OCI-LY1 (cell line): ENCODE measurements around the gene CDKAL1.

Experiments used
- H2AFZ ChIP-seq: fragments of 200-600 bp; sonication (generic), shearing (Covaris generic); 2 replicates; pipeline ENCODE4 v1.6.0; 2014; ENCODE audit warnings: antibody characterized with exemption, mild to moderate bottlenecking, low read length
- H3F3A ChIP-seq: fragments of 200-600 bp; sonication (generic), shearing (Covaris generic); 2 replicates; pipeline ENCODE4 v1.6.0; 2014; ENCODE audit warnings: mild to moderate bottlenecking, antibody characterized with exemption, low read length, moderate library complexity; ENCODE audit not compliant: insufficient read depth
- H3K27ac ChIP-seq: fragments of 200-600 bp; sonication (generic); 2 replicates; pipeline ENCODE4 v1.5.1; 2014; ENCODE audit warnings: low read length, mixed run types, mild to moderate bottlenecking, low read depth; ENCODE audit not compliant: poor library complexity, severe bottlenecking
- H3K27me3 ChIP-seq: fragments of 200-600 bp; sonication (generic); 2 replicates; pipeline ENCODE4 v1.6.0; 2014; ENCODE audit warnings: antibody characterized with exemption, mild to moderate bottlenecking, low read length, moderate library complexity; ENCODE audit not compliant: insufficient read depth
- H3K36me3 ChIP-seq: fragments of 200-600 bp; sonication (generic); 2 replicates; pipeline ENCODE4 v1.6.1; 2014; ENCODE audit warnings: mild to moderate bottlenecking, antibody characterized with exemption, low read length, moderate library complexity, mixed read lengths; ENCODE audit not compliant: insufficient read depth
- H3K4me1 ChIP-seq: fragments of 200-600 bp; sonication (generic); 2 replicates; pipeline ENCODE4 v1.5.1; 2014; ENCODE audit warnings: mild to moderate bottlenecking, low read length, moderate library complexity; ENCODE audit not compliant: insufficient read depth, severe bottlenecking
- H3K4me2 ChIP-seq: fragments of 200-600 bp; sonication (generic), shearing (Covaris generic); 2 replicates; pipeline ENCODE4 v1.6.1; 2014; ENCODE audit warnings: low read length
- H3K4me3 ChIP-seq: fragments of 200-600 bp; sonication (generic); 2 replicates; pipeline ENCODE4 v1.5.1; 2014; ENCODE audit warnings: low read length, low read depth, mild to moderate bottlenecking, mixed read lengths; ENCODE audit not compliant: poor library complexity, severe bottlenecking
- H3K79me2 ChIP-seq: fragments of 200-600 bp; shearing (Covaris generic); 2 replicates; pipeline ENCODE4 v1.6.1; 2016; ENCODE audit warnings: mixed run types, low read length, mixed read lengths; ENCODE audit not compliant: insufficient read depth
- H3K9ac ChIP-seq: fragments of 200-600 bp; sonication (generic), shearing (Covaris generic); 2 replicates; pipeline ENCODE4 v1.6.1; 2014; ENCODE audit warnings: mild to moderate bottlenecking, low read length, mixed read lengths
- H3K9me2 ChIP-seq: fragments of 200-600 bp; sonication (generic), shearing (Covaris generic); 2 replicates; pipeline ENCODE4 v1.6.1; 2014; ENCODE audit warnings: low read depth, mild to moderate bottlenecking, low read length, mixed read lengths
- H3K9me3 ChIP-seq: fragments of 200-600 bp; shearing (Covaris generic); 2 replicates; pipeline ENCODE4 v1.6.1; 2014; ENCODE audit warnings: low read length, mixed read lengths
- H4K20me1 ChIP-seq: fragments of 200-600 bp; sonication (generic), shearing (Covaris generic); 2 replicates; pipeline ENCODE4 v1.6.0; 2016; ENCODE audit warnings: mild to moderate bottlenecking, low read length; ENCODE audit not compliant: insufficient read depth
- CTCF ChIP-seq: fragments of 200-600 bp; sonication (generic), shearing (Covaris generic); IDR thresholded peaks from 2 replicates; pipeline ENCODE4 v1.5.1; 2017; ENCODE audit warnings: mild to moderate bottlenecking, antibody characterized with exemption, low read length, moderate library complexity, mixed read lengths
- EZH2 ChIP-seq: fragments of 200-600 bp; sonication (generic), shearing (Covaris generic); IDR thresholded peaks from 2 replicates; pipeline ENCODE4 v1.8.0; 2017; ENCODE audit warnings: borderline replicate concordance, mixed run types, mild to moderate bottlenecking, antibody characterized with exemption, low read length, moderate library complexity, mixed read lengths

Gene CDKAL1

DNA sequence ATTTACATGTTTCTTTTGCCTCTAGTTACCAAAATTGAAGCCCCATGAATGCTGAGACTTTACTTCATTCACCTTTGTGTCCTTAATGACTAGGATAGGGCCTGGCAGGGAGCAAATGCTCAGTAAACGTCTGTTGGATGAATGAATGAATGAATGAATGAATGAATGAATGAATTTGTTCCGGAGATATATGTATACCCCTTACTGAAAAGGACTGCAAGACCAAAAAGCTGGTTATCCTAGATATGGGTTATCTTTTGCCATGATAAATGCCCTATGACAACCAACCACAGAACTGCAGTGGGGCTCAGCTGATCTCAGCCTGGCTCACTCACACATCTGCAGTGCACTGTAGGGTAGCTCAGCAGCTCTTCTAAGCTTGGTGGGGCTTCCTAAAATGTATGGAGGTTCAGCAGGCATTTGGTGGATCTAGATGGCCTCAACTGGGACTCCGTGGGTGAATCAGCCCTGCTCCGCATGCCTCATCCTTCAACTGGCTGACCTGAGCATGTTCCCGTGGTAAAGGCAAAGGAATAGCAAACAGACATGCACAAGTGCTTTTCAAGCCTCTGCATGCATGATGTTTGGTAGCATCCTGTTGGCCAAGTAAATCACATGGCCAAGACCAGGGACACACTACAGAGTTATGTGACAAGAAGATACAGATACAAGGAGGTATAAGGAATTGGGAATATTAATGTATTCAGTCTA, 680.6 kb downstream of the CDKAL1 start:
- Histone ChIP-seq H4K20me1 (no peaks in the 10 kb centered on the region), H3K27ac (no peak overlapping the region), H3K79me2 (no peaks in the 10 kb centered on the region)

DNA sequence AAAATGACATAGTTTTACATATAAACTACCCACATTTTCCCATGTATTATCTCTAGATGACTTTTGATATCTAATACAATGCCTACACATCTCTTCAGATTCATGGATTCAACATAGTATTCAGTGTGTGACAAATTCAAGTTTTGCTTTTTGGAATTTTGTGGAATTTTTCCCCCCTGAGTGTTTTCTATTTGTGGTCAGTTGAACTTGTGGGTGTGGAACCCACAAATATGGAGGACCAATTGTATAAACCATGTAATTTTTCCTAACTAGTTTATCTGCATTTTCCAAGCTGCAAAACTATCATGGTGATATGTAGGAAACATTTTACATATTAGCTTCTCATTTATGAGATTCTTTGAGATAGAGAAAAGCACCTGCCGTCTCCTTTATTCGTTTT, 685.0 kb downstream of the CDKAL1 start:
- no peaks in the 10 kb centered on the region for H3K9me2 ChIP-seq
- H3K4me3 ChIP-seq: no peak overlapping the region
- H3K27ac ChIP-seq: no peak overlapping the region
- H4K20me1 ChIP-seq: no peaks in the 10 kb centered on the region
- H3K4me2 ChIP-seq: no peak overlapping the region
- no peaks in the 10 kb centered on the region for H3K79me2 ChIP-seq
- no peak overlapping the region for H2AFZ ChIP-seq
- TF ChIP-seq EZH2 (no peak), CTCF (no peak)
- H3K36me3 ChIP-seq: no peaks in the 10 kb centered on the region
- no peaks in the 10 kb centered on the region for H3K4me1 ChIP-seq
- H3K9ac ChIP-seq: no peak overlapping the region
- no peaks in the 10 kb centered on the region for H3K27me3 ChIP-seq
- H3F3A ChIP-seq: no peaks in the 10 kb centered on the region
- no peaks in the 10 kb centered on the region for H3K9me3 ChIP-seq

More for the DNA sequence above, 680.6 kb downstream of the CDKAL1 start:
- H3K9me3 ChIP-seq: no peaks in the 10 kb centered on the region
- no peaks in the 10 kb centered on the region for H3K27me3 ChIP-seq
- TF ChIP-seq EZH2: no peak
- TF ChIP-seq CTCF: no peak
- no peak overlapping the region for H3K4me3 ChIP-seq
- H3K9me2 ChIP-seq: no peaks in the 10 kb centered on the region
- H2AFZ ChIP-seq: no peak overlapping the region
- H3K36me3 ChIP-seq: no peaks in the 10 kb centered on the region
- H3K4me1 ChIP-seq: no peaks in the 10 kb centered on the region
- H3K4me2 ChIP-seq: no peak overlapping the region
- H3K9ac ChIP-seq: no peak overlapping the region
- H3F3A ChIP-seq: no peaks in the 10 kb centered on the region

GRCh38 chr6:21219856-21220255, 685.6 kb downstream of the CDKAL1 start:
- H3K27ac ChIP-seq: no peak overlapping the region
- no peaks in the 10 kb centered on the region for H3K36me3 ChIP-seq

More at GRCh38 chr6:21219856-21220255, 685.6 kb downstream of the CDKAL1 start:
- H3K4me2 ChIP-seq: no peak overlapping the region
- H3F3A ChIP-seq: no peaks in the 10 kb centered on the region
- H3K27me3 ChIP-seq: no peaks in the 10 kb centered on the region
- H3K9me3 ChIP-seq: no peaks in the 10 kb centered on the region
- H3K4me3 ChIP-seq: no peak overlapping the region
- H3K9me2 ChIP-seq: no peaks in the 10 kb centered on the region
- H3K9ac ChIP-seq: no peak overlapping the region
- H3K4me1 ChIP-seq: no peaks in the 10 kb centered on the region
- H3K79me2 ChIP-seq: no peaks in the 10 kb centered on the region
- TF ChIP-seq CTCF (no peak), EZH2 (no peak)
- H2AFZ ChIP-seq: no peak overlapping the region
- H4K20me1 ChIP-seq: no peaks in the 10 kb centered on the region
